Measurements from ENCODE around the gene KLHL18.
"Not testable (repeated sequence)": the region's sequence is repeated elsewhere in the genome, so short reads cannot be mapped to it uniquely, and the experiment has no call there.

Gene KLHL18

DNA sequence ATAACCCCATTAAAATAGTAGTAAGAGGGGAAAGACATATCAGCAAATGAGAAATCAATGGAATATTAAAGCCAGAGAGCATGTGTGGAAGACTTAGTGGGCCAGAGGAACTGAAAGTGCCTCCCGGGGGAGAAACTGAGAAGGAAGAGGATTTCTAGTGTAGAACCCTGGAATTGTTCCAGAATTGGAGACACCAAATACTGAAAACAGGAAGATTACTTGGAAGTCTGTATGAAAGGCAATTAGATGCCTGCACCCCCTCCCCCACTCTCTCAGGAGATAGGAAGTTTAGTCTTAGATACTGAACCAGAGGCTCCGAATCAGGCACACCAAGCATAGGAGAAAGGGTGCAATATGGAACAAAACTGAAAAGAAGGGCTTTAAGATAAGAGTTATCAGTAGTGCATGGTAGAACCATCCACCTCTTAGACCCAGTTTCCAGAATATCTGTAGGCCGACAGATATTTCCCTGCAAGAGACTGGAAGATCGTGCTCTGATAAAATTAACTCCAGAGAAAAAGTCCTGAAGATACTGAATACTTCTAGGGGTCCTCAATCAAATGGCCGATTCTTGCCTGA is 32.4 kb downstream of the KLHL18 start:
- DNase-seq, result no peak

DNA sequence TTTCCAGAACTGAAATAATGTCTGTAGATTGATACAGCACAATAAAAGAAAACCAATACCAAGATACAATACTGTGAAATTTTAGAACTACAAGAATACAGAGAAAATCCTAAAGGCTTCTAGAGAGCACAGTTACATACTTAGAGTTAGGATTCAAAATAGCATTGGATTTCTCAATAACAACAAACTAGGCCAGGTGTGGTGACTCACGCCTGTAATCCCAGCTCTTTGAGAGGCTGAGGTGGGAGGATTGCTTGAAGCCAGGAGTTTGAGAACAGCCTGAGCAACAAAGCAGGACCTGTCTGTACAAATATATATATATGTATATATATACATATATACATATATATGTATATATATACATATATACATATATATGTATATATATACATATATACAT is 33.4 kb downstream of the KLHL18 start:
- DNase-seq, result not testable (repeated sequence)

DNA sequence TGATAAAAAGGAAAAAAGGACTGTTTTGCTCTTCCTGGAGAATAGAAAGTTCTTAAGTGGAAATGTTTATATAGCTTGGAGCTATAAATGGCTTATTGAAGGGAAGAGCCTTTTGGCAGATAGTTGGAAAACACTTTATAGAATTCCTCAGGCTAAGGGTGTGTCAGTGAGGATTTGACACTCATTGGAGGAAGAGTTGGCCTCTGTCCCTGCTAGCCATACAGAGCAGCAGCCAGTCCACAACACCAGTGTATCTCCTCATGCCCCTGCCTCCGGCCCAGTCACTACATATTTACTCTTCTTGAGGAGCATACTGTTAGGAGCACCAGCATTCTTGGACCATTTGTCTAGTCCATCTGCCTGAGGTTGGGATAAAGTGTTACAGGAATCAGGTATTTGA is 36.2 kb downstream of the KLHL18 start:
- DNase-seq, result no peak

DNA sequence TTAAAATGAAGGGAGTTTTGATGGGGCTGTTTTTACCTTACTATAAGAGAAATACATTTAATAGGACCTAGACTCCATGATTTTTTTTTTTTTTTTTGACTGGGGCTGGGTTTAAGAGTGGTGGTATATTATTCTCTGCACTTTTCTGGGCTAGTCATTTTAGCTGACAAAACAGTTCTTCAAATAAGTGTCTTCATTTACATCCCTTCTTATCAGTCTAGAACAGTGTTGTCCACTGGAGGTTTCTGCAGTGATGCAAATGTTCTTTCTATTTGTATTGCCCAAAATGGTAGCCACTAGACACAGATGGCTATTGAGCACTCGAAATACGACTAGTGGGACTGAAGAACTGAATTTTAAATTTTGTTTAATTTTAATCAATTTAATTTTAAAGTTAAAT is 37.2 kb downstream of the KLHL18 start:
- no peak for DNase-seq

DNA sequence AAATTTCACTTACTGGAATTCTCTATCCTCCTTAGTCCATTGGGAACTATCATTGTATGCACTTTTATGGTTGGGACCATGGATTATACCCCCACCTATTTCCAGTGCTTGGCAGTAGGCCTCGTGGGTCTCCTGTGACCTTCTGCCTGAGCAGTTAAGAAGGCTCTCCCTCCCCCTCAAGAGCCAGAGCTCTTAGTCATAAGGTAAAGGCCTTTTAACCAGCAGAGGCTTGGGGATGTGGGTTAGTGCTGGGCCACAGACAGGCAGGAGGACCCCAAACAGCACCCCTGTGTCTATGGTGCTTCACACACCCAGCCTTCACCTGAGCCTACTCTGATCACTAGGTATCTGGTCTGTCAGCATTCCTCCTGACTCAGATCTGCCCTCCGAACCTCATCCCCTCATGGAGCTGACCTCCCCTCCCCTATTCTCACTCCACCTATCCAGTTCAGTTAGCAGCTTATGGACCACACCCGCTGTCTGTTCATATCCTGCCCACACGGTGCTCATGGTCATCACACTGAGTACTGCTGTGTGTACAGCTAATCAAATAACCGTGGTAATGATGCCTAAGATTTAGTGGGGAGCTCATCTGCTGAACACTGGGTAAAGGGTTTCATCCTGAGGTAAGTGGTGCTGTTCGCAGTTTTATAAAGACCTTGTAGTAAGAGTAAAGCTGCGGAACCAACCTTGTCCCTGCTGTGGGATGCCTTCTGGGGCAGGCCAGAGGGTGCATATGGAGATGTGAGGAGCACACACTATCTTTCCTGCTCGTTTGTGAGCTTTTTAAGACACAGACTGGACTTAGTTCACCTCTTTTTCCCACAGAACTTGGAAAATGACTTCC is 40.9 kb downstream of the KLHL18 start:
- no peak for DNase-seq

DNA sequence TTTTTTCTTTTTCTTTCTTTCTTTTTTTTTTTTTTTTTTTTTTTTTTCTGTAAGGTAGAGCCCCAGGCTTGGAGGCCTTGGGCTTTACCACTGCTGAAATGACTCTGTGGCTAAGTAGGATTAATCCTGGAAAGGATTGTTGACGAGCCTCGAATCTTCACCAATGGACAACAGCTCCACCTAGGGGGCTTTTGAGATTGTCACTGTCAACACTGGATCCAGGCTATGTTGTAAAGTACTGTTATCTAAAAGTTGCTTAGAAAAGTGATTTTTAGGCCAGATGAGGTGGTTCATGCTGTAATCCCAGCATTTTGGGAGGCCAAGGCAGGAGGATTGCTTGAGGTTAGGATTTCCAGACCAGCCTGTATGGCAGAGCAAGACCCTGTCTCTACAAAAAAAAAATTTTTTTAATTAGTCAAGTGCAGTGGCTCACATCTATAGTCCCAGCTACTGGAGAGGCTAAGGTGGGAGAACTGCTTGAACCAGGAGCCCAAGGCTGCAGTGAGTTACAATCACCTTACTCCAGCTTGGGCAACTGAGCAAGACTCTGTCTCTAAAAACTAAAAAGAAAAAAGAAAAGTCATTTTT is 41.6 kb downstream of the KLHL18 start:
- DNase-seq, result no peak

DNA sequence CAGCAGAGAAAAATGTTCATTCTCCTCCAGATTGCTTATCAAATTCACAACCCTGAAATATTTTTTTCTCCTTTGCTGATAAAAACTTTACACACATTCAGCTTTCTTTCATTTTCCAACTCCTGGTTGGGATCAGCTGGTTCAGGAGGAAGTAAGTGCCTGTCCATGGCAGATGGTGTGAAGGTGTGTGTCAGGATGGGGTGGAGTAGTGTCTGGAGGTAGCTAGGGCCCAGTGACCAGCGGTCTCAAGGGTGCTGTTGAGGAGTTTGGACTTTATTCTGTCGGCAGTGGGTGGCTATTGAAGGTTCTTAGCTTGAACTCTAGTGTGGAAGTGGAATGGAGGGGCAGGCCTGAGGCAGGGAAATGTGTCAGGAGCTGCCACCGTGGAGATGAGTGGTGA is 51.2 kb downstream of the KLHL18 start:
- DNase-seq, result no peak

DNA sequence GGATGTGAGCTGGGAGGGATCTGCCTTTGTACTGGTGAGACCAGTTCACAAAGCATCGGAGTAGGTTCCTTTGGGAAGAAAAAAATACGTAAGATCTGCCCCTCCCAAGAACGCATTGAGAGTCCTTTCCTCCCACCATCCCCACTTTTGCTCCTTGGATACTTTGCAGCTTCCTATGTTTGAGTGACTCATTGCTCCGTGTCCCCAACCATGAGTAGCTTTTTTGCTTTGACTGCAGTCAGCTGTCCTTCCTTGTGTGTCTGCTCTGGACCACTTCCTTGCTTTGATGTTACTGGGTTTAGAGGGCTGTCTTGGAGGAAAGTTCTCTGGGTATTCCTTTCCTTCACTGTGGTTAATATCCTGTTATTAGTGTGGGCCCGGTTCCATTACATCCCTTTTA is 54.9 kb downstream of the KLHL18 start:
- no peak for DNase-seq

DNA sequence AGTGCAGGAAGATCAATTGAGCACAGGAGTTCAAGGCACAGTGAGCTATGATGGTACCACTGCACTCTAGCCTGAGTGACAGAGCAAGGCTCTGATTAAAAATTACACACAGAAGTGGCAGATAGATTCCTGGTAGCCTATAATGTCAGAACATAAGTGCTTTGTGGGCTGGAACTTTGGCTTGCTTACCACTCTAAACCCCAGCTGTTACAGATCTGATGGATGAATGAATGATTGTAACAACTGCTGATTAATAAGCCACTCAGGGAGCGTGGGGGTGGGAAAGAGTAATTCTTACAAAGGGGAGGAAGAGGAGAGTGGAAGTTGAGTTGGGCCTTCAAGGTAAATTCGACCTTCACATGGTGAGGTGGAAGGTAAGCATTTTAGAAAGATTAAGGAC is 57.2 kb downstream of the KLHL18 start:
- no peak for DNase-seq

DNA sequence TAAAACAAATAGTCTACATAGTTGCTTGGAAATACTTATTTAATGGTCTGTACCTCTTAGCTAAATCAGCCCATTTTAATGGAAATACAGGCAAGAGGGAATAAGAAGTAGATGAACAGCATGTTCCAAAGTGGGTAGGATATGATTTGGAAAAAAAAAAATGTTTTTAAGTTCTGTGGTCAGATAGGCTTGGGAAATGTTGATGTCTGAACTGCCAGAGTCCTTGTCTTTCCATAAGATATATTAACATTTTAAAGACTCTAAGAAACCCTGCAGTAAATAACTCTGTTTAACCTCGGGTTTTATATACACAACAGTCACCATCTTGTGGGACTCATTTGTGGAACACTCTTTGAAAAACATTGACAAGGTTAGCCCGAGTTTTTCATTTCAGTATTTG is 58.1 kb downstream of the KLHL18 start:
- DNase-seq, result no peak

DNA sequence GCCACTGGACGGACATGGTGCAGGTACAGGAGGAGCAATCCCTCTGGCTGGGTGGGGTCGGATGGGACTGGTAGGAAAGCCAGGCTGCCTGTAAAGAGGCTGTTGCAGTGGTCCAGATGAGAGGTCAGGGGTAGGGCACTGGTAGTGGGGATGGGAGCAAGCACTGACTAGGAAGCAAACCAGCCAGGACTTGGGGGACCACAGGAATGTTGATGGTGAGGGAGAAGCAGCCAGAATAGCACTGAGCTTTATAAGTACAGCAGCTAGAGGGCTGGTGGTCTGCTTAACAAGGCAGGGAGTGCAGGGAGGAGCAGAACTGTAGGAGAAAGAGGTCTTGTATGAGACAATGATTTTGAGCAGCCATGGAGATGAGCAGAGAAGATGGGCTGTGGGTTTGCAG is 59.4 kb downstream of the KLHL18 start:
- DNase-seq, result no peak

DNA sequence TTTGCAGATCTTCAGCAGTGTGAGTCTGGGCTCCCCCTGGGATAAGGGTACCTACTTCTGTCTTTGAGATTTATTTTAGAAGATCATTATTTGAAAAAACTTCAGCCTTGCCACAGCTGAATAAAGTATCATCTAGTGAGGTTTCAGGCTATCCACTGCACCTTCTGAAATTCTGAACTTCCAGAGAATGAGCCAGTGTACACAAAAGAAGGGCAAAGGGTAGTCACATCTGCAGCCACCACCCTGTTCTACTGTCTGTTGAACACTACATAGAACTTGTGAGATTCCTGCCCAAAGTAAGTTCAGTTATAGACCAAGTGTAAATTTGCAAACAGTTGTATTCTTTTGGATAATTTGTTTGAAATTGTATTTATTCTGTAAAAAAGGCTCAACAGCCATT is 60.1 kb downstream of the KLHL18 start:
- DNase-seq, result no peak

DNA sequence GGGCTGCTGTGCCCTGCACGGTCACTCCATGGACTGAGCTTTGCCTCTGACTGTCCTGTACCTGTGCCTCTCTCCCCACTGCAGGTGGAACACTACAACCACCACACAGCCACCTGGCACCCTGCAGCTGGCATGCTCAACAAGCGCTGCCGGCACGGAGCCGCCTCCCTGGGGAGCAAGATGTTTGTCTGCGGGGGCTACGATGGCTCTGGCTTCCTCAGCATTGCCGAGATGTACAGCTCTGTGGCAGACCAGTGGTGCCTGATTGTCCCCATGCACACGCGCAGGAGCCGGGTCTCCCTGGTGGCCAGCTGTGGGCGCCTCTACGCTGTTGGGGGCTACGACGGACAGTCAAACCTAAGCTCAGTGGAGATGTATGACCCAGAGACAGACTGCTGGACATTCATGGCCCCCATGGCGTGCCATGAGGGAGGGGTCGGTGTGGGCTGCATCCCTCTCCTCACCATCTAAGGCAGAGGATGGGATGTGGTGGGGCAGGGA is 60.8 kb downstream of the KLHL18 start:
- DNase-seq, result no peak

DNA sequence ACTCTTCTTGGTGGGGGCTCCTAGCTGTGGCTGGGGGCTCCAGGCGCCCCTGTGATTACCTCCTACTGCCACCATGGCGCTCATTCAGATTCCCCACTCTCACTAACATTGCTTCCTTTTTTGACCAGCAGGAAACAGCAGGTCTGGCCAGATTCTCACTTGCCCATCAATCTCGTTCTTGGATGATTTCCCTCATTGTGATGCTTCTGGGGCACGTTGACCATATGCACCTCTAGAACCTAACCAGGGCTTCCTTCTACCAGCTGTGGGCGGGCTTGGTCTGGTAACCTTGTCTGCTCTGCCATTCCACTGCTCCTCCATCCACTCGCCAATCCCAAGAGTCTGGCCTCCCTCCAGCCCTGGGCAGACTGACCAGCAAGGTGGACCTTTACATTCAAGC is 62.2 kb downstream of the KLHL18 start:
- DNase-seq, result no peak

DNA sequence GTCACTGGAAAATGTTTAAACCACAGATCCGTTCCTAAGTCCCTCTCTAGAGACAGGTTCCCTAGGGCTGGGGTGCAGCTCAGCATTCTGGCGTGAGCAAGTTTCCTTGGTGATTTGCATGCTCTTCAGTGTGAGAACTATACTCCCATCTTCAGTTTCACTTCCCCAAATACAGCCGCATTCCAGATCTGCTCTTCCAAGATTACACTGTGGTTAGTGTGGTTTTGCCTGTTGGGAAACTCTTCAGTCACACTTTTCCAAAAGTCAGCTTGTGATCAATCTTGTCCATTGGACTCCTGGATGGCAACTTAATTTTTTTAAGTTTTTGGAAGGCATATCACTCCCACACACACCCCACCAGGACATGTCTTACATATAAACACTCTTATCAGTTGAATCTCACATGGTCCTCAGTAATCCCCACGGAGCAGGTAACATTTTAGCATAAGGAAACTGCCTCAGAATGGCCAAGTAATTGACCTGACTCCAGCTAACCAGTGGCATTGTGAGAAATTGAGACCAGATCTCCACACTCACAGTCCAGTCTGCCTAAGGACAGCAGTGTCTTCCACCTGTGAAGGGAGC is 64.6 kb downstream of the KLHL18 start:
- DNase-seq, result no peak

DNA sequence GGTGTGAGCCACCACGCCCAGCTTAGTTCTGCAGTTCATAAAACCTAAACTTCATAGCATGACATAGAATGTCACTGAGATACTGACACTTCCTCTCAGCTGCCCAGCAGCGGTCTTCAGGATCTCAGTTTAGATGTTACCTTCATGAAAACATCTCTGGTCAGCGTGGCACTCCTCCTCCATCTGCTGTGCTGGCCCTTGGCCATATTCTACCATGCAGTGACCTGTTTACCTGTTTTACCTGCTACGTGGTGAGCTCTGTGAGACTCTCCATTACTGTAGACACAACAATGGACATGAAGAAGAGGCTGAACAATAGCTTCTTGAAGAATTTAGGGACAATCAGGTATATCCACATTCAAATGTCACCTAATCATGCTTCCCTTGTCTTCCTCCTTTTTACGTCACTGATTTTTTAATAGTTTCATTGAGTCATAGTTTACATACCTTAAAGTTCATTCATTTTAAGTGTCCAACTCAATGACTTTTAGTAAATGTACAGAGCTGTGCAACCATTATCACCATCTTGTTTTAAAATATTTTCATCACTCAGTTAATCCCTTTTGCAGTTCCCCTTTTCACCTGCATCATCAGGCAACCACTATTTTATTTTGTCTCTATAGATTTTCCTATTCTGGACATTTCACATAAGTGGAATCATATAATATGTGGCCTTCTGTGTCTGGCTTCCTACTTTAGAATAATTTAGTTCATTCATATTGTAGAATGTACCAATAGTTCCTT is 65.8 kb downstream of the KLHL18 start:
- DNase-seq, result no peak

DNA sequence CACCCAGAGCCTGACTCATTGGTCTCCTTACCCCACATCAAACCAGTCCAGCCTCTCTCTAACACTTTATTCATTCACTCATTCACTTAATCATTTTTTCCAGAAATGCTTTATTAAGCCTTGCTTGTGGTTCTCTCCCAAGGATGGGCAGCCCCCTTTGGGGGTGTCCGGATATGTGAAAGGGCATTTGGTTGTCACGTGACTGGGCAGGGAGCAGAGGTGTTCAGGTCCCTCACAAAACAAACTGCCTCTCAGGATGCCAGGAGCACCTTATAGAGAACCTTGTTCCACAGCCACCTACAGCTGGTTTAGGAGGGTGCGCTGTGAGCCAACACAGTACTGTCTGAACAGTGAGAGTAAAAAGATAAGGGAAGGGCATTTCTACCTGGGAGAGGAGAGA is 72.3 kb downstream of the KLHL18 start:
- DNase-seq, result no peak

DNA sequence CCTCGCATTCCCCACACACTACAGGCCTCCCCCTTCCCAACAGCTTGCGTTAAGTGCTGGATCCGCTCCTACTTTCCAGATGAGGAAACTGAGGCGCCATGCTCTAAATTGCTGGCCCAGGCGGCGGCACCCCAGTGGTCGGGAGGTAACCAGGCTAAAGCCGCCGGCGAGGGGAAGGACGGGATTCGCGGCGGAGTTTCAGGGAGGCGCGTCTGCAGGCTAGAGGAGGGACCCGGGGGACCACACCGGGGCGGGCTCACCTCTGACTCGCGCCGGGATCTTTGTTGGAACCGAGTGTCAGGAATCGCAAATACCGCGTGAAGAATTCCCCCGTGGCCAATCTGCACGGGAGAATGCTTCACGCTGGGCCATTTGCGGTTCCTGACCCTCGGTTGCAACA is 73.5 kb downstream of the KLHL18 start:
- DNase-seq, result no peak

DNA sequence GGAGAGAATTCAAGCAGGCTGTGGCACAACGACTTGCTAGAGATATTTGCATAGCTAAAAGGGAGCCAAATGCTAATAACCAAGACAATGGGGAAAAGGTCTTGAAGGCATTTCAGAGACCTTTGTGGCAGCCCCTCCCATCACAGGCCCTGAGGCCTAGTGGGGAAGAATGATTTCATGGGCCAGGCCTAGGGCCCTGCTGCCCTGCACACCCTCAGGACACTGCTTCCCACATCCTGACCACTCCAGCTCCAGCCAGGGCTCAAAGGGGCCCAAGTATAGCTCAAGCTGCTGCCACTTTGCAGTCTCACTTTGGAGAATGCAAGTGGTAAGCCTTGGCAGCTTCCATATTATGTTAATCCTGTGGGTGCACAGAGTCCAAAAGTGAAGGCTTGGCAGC is 76.6 kb downstream of the KLHL18 start:
- no peak for DNase-seq

DNA sequence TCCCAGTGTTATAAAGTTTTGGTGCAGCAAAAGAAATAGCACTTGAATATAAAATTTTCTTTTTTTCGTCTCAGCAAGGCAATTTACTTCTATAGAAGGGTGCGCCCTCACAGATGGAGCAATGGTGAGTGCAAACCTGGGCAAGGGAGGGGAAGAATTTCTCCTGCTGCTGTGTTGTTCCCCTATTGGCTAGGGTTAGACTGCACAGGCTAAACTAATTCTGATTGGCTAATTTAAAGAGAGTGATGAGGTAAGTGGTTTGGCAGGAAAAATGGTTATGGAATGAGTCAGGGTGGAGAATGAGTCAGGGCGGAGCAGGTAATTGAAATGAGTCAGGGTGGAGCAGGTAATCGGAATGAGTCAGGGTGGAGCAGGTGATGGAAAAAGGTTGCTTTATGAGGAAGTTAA is 77.4 kb downstream of the KLHL18 start:
- DNase-seq, result not testable (repeated sequence)

DNA sequence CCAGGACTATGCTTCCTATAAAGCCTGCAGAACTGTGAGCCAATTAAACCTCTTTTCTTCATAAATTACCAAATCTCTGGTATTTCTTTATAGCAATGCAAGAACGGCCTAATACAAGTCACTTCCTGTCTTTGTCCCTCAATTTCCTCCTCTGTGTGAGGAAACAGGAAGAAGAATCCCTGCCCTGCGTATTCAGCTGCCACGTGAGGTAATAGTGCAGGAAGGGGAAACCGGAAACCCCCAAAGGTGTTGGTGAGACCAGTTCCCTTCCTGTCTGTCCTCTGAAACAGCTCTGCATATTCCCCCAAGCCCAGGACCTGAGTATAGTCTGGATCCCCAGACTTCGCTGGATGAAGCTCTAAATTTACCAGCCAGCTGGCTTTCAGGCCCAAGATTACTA is 80.0 kb downstream of the KLHL18 start:
- DNase-seq, result no peak

DNA sequence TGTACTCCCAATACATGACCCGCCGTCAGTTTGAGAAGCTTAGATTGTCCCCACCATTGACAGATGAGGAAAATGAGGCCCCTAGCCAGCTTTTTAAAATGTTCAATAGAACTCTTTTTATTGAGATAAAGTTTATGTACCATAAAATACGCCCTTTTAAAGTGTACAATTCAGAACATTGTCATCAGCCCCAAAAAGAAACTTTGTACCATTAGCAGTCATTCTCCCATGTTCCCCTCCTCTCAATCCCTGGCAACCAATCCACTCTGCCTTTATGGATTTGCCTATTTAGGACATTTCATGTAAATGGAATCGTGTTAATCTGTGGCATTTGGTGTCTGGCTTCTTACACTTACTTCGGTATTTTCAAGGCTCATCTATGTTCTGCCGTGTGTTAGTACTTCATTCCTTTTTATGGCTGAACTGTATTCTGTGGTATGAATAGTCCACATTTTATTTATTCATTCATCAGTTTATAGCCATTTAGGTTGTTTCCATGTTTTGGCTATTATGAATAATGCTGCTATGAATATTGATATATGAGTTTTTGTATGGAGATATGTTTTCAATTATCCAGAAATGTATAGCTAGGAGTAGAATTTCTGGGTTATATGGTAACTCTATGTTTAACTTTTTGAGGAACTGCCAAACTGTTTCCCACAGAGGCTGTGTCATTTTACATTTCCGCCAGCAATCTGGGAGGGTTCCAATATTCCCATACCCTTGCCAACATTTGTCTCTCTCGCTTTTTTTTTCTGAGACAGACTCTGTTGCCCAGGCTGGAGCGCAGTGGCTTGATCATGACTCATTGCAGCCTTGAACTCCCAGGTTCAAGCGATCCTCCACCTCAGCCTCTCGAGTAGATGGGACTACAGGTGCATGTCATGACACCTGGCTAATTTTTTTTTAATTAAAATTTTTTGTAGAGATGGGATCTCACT is 82.7 kb downstream of the KLHL18 start:
- DNase-seq, result no peak

Measured in activated CD8-positive, alpha-beta memory T cell treated with anti-CD3 and anti-CD28 coated beads, Interleukin-2, amount 50 U/mL, for 48 hours (primary cell).